GM19463 (cell line): Measurements from ENCODE around the gene PLVAP.
"Not testable (repeated sequence)": the region's sequence is repeated elsewhere in the genome, so short reads cannot be mapped to it uniquely, and the experiment has no call there.

ENCODE experiments used
- ATAC-seq: cut with Tn5 transposase; IDR thresholded peaks from one replicate; pipeline ENCODE4 v1.9.1; 2021; ENCODE audit warnings: mild to moderate bottlenecking, moderate library complexity; ENCODE audit not compliant: unreplicated experiment

PLVAP gene

GRCh38 chr19:17402982-17403855 is 26.1 kb upstream of the PLVAP start:
- no peak for ATAC-seq

DNA sequence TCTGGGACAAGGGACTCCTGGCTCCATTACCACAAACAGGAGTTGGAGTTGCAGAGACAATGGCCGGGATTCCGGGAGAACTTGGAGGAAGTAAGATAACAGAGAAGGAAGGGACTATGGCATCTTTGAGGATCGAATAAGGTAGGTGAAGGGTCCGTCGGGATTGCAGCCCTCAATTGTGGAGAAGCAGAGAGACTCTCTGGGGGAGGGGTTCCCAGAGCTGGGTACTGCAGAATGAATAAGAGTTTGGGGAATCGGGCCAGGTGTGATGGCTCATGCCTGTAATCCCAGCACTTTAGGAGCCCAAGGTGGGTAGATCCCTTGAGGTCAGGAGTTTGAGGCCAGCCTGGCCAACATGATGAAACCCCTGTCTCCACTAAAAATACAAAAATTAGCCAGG is 24.5 kb upstream of the PLVAP start:
- ATAC-seq, result no peak

GRCh38 chr19:17398902-17399527 is 21.9 kb upstream of the PLVAP start:
- no peak for ATAC-seq

GRCh38 chr19:17394891-17395415 is 17.8 kb upstream of the PLVAP start:
- ATAC-seq, result no peak

DNA sequence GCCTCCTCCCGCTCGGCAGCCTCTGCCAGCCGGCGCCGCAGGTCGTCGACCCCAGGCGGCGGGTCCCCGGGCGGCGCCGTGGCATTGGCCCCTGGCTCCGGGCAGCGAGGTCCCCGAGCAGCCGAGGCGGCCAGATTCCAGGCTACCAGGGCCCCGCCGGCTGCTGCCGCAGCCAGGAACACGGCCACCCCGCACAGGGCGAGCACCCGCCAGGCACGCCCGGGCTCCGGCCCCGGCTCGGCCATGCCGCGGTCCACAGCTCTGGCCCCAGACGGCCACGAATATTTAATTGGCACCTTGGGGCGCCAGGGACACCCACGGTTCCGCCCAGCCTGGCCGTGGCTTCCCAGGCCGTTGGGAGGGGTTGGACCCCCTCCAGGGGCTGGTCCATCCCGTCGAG is 16.8 kb upstream of the PLVAP start, which contains the start of gene CCDC194:
CCDC194 (minus strand) TSS at position 283 of the 400 bp plus-strand sequence; CDS start at position 245, 38 bp downstream.
- ATAC-seq, result no peak

- ATAC-seq, result no peak
Measured at GRCh38 chr19:17393002-17393401, 15.9 kb upstream of the PLVAP start.

DNA sequence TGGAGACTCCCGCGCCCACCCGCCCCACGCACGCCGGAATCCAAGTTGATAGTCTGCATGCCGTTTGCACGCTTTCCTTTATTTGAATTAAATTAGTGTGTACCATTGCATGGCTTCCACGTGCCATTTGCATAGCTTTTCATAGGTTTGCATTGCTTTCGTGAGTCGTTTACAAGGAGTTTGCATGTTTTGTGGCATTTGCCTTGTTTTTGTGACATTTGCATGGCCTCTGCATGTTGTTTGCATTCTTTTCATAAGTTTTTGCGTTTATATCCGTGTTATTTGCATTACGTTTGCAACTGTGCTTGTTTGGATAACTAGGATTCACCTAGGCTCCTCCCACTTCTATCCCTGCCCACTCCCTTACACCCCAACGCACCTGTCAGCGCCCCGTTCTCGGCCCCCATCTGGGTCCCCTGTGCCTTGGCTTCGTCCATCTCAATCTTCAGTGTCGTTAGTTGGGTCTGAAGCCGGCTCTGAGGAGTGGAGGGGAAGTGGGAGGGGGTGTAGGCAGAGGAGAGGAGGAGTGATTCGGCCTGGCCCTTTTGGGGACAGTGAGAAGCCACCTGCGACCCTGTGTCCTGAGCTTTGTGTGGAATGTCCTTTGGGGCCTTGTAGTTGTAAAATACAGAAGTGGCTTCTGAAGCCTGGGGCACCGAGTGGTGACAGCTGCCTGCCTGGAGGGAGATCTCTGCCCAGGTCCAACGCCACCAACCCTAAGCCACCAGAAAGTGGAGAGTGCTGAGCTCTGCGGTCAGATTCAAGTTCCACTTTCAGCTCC is 14.4 kb upstream of the PLVAP start:
- no peak for ATAC-seq

- ATAC-seq, result peak; percentile 94
Measured at GRCh38 chr19:17390665-17391370, 13.7 kb upstream of the PLVAP start.

DNA sequence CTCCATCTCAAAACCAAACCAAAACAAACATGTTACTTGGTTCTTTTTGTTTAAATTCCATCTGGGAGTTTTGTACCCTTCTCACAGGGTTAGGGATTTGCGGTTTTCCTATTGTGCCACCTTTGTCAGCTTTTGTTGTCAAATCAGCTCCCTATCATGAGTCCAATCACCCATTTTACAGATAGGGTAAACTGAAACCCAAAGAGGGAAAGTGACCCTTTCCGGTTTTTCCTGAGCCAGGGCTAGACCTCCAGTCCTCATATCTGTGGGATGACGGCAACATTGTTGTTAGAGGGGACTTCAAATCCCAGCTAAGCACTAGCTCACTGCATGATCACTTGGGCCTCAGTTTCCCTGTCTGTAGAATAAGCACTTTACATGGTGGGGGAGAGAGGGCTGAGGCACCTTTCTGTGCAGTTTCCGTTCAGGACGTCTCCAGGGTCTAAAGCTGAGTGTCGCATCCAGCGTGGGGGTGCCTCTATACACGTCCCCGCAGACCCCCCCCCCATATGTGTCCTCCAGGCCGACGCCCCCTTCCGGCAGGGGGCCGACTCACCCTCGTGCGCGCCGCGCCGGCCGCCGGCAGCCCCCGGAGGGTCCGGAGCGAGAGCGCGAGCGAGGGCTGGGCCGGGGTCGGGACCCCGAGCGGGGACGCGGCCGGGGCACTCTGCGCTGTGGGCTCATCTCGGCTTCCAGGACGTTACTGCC is 13.0 kb upstream of the PLVAP start:
- ATAC-seq, result no peak

- ATAC-seq, result no peak
Measured at GRCh38 chr19:17389288-17389687, 12.1 kb upstream of the PLVAP start.

GRCh38 chr19:17385878-17386611 is 8.9 kb upstream of the PLVAP start:
- ATAC-seq, result no peak

DNA sequence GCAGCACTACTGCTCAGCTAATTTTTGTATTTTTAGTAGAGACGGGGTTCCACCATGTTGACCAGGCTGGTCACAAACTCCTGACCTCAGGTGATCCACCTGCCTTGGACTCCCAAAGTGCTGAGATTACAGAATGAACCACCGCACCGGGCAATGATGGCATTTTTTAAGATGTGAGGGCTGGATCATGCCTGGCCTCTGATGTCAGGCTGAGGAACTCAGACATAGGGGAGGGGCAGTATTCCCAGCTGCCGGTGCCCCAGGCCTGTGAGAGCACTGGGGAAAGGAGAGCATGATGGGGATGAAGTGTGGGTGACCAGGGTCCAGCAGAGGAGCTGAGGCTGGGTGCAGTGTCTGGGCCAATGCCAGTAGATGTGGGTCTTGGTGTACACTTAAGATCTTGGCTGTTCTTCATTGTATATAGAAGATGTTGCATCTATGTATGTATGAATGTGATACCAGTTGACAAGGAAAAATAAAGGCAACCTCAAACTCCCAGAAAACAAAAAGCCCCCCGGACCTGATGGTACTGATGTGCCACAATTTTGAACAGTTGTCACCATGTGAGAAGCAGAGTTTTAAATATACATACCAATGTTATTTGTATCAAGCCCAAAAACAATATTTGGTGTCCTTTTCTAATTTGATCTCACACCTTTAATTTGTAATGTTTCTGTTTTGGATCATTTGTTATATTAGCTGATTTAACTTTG is 3.4 kb upstream of the PLVAP start:
- no peak for ATAC-seq

DNA sequence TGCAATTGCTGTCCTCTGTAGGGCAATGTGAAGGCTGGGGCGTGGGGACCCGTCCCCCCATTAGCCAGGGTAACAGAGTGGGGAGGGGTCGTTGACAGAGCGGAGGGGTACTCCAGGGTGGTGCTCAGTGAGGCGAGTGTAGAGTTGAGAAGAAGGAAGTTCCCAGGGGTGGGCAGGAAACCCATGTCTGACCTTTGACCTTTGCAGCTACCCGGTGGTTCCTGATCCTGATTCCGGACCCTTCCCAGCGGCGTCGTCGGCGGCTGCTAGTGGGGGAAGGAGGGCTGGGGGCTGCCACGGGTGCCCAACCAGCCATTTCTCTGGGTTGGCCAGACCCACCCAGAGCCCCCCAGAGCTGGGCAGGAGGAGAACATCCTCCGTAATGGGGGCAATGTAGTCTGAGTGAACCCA is 2.1 kb upstream of the PLVAP start:
- ATAC-seq, result no peak

- ATAC-seq, result no peak
Measured at GRCh38 chr19:17378271-17378670, 1.1 kb upstream of the PLVAP start.

GRCh38 chr19:17370026-17370587 is 7.0 kb downstream of the PLVAP start:
- peak; percentile 70 for ATAC-seq

DNA sequence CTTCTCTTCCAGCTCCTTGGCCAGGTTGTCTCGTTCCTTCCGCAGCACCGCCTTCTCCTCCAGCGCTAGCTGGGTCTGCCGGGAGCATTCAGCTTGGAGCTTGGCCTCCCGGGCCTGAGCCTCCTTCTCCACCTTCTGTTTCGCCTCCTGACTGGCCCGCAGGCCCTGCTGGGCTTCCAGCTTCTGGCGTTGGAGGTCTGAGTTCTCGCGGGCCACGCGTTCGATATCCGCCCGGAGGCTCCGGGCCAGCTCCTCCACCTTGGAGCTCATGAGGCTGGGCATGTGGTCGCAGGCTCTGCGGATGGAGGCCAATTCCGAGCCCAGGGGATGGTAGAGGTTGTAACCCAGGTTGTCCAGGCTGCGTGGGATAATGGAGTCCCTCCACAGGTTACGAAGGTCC is 11.8 kb downstream of the PLVAP start:
- ATAC-seq, result no peak

- not testable (repeated sequence) for ATAC-seq
Measured at GRCh38 chr19:17363852-17364605, 13.1 kb downstream of the PLVAP start.
